Stimulated activated naive CD8-positive, alpha-beta T cell treated with anti-CD3 and anti-CD28 coated beads, Interleukin-15, amount 100 ng/mL, for 72 hours (primary cell): ENCODE results near the gene NCF1.
"Not testable (repeated sequence)": the region's sequence is repeated elsewhere in the genome, so short reads cannot be mapped to it uniquely, and the experiment has no call there.

Experiments
- ATAC-seq: fragments of 150-1000 bp; cut with Tn5 transposase; 2 replicates; pipeline ENCODE4 v1.10.0; 2021; ENCODE audit warnings: mild to moderate bottlenecking, moderate library complexity
- DNase-seq, 2 donors: peaks; one replicate each; pipeline ENCODE4 v3.0.0; 2021 to 2022
- H3K27ac Mint-ChIP-seq, 2 donors: one replicate each; pipeline ENCODE4 v1.8.0; 2022; ENCODE audit warnings: mild to moderate bottlenecking in 2 of 2, mixed read lengths in 2 of 2, moderate library complexity in 2 of 2
- H3K27me3 Mint-ChIP-seq: one replicate; pipeline ENCODE4 v1.8.0; 2022; ENCODE audit warnings: mixed read lengths
- H3K4me1 Mint-ChIP-seq: one replicate; pipeline ENCODE4 v1.8.0; 2022; ENCODE audit warnings: mild to moderate bottlenecking, mixed read lengths
- H3K4me3 Mint-ChIP-seq, 2 donors: one replicate each; pipeline ENCODE4 v1.8.0; 2022; ENCODE audit warnings: mild to moderate bottlenecking in 2 of 2, mixed read lengths in 2 of 2, moderate library complexity in 1 of 2
- H3K9me3 Mint-ChIP-seq, 2 donors: one replicate each; pipeline ENCODE4 v1.8.0; 2022; ENCODE audit warnings: mixed read lengths in 2 of 2

Gene NCF1

GRCh38 chr7:74770062-74770461 lies 3.7 kb upstream of the NCF1 start:
- H3K9me3 Mint-ChIP-seq, H3K27me3 Mint-ChIP-seq, H3K4me3 Mint-ChIP-seq, DNase-seq, ATAC-seq, H3K27ac Mint-ChIP-seq, H3K4me1 Mint-ChIP-seq: not testable (repeated sequence)

GRCh38 chr7:74772093-74772492 lies 1.7 kb upstream of the NCF1 start:
- H3K9me3 Mint-ChIP-seq, H3K27me3 Mint-ChIP-seq, H3K4me3 Mint-ChIP-seq, ATAC-seq, H3K4me1 Mint-ChIP-seq, H3K27ac Mint-ChIP-seq, DNase-seq: not testable (repeated sequence)

- H3K27ac Mint-ChIP-seq: not testable (repeated sequence)
Observed at GRCh38 chr7:74775111-74775510, 1.3 kb downstream of the NCF1 start.

DNA sequence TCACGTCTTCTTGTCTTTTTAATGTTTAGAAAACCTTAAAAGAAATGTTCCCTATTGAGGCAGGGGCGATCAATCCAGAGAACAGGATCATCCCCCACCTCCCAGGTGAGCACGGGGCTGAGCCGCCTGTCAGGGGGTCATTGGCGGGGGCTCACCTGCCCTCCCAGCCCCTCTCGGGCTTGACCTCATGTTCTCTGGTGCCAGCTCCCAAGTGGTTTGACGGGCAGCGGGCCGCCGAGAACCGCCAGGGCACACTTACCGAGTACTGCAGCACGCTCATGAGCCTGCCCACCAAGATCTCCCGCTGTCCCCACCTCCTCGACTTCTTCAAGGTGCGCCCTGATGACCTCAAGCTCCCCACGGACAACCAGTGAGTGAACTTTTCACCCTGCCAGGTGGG lies 5.2 kb downstream of the NCF1 start:
- not testable (repeated sequence) for H3K27me3 Mint-ChIP-seq, ATAC-seq

More at GRCh38 chr7:74775111-74775510, 1.3 kb downstream of the NCF1 start:
- H3K9me3 Mint-ChIP-seq, DNase-seq, H3K4me3 Mint-ChIP-seq, H3K4me1 Mint-ChIP-seq, H3K27me3 Mint-ChIP-seq, ATAC-seq: not testable (repeated sequence)

GRCh38 chr7:74781746-74782145 lies 7.9 kb downstream of the NCF1 start:
- ATAC-seq: not testable (repeated sequence)

More for the DNA sequence above, 5.2 kb downstream of the NCF1 start:
- H3K4me3 Mint-ChIP-seq, DNase-seq, H3K4me1 Mint-ChIP-seq, H3K27ac Mint-ChIP-seq, H3K9me3 Mint-ChIP-seq: not testable (repeated sequence)

DNA sequence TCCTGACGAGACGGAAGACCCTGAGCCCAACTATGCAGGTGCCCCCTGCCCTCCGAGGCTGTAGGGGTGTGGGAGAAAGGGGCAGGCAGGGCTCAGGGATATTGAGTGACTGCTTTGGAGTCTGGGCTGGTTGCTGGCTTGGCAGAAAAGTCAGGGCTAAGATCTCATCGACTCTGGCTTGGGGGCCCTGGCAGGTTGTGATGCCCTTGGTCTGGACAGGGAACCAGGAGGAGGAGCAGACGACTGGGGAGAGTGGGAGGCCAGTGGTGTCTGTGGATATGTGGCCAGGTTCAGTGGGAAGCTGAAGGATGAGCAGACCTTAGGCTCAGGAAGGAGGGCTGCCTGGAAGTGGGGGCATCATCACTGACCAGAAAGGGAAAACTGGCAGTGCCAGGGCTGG lies 9.8 kb downstream of the NCF1 start:
- H3K9me3 Mint-ChIP-seq, DNase-seq, H3K27me3 Mint-ChIP-seq, H3K4me1 Mint-ChIP-seq, H3K27ac Mint-ChIP-seq, ATAC-seq, H3K4me3 Mint-ChIP-seq: not testable (repeated sequence)

More at GRCh38 chr7:74781746-74782145, 7.9 kb downstream of the NCF1 start:
- not testable (repeated sequence) for H3K4me3 Mint-ChIP-seq, DNase-seq, H3K27me3 Mint-ChIP-seq, H3K27ac Mint-ChIP-seq, H3K4me1 Mint-ChIP-seq, H3K9me3 Mint-ChIP-seq

DNA sequence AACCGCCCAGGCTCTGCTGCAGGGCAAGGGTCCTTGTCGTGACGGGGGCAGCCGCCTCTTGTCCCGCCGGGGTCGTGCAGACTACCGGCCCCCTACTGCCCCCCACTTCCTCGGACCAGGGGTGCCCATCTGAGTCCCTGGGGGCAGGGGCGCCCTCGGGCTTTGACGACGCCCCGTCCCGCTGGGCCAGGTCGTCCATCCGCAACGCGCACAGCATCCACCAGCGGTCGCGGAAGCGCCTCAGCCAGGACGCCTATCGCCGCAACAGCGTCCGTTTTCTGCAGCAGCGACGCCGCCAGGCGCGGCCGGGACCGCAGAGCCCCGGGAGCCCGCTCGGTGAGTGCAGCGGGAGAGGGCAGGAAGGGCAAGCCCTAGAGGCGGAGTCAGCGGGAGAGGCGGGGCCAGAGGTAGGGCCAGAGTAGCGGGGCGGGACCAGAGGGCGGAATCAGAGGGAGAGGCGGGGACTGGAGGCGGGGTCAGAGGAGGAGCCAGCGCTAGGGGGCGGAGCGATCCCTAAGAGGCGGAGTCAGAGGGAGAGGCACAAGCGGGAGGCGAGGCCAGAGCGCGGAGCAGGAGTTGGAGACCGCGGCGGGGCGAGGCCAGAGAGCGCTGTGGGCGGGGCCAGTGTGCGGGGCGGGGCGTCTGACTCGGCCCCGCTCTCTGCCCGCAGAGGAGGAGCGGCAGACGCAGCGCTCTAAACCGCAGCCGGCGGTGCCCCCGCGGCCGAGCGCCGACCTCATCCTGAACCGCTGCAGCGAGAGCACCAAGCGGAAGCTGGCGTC lies 14.7 kb downstream of the NCF1 start:
- not testable (repeated sequence) for H3K9me3 Mint-ChIP-seq, H3K27me3 Mint-ChIP-seq, H3K4me1 Mint-ChIP-seq, H3K27ac Mint-ChIP-seq
- DNase-seq: peak; percentile 97 to 99
- peak; percentile 92 for ATAC-seq
- peak overlapping the region in 1 of 2 donors; percentile 19 for H3K4me3 Mint-ChIP-seq

DNA sequence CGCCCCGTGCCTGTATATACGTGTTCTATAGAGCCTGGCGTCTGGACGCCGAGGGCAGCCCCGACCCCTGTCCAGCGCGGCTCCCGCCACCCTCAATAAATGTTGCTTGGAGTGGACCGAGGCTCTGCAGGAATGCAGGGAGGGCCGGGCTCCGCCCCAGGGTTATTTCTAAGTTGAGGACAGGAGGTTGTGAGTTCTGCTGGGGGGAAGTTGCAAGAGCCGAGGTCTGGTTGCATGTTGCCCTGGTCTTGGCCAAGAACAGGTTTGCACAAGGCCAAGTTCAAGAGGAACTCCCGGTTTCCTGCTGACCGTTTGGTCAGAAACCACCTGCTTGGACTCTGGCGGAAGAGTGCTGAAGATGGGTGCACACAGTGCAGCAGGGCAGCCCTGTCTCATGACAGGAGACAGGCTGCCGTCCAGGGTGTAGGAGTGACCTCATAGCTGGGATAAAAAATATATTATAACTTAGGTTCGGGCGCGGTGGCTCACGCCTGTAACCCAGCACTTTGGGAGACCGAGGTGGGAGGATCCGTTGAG lies 15.5 kb downstream of the NCF1 start:
- not testable (repeated sequence) for H3K27me3 Mint-ChIP-seq, DNase-seq, H3K27ac Mint-ChIP-seq, H3K9me3 Mint-ChIP-seq, H3K4me3 Mint-ChIP-seq, H3K4me1 Mint-ChIP-seq
- ATAC-seq: peak; percentile 11

DNA sequence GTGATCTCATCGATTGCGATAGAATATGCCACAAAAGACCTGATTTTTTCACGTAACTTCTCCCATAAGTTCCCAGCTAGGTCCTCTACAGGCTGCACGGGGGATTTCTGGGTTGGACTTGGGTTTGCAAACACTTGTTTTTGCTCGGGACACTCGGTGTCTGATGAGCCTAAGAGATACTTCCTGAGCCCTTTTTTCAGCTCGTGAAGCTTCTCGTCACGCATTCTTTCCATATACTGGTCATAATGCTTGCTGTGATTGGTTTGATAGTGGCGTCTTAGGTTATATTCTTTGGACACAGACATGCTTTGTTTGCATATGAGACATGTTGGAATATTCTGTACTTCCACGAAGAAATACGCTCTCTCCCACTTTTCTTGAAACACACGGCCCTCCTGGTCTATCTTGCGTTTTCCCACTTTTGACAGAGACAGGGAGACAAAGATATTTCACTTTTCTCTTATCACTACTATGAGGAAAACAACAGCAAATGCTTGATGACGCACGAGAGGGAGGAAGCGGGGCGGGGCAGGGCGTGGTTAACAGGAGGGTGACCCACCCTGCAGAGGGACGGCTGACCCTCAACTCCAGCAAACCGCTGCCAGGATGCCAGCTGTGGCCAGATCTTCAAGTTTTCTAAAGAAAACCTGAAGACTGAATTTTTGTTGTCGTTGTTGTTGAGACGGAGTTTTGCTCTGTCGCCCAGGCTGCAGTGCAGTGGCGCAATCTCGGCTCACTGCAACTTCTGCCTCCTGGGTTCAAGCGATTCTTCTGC lies 24.2 kb downstream of the NCF1 start:
- H3K4me1 Mint-ChIP-seq, H3K9me3 Mint-ChIP-seq, H3K27ac Mint-ChIP-seq, H3K27me3 Mint-ChIP-seq, H3K4me3 Mint-ChIP-seq, DNase-seq: not testable (repeated sequence)
- ATAC-seq: peak; percentile 13

DNA sequence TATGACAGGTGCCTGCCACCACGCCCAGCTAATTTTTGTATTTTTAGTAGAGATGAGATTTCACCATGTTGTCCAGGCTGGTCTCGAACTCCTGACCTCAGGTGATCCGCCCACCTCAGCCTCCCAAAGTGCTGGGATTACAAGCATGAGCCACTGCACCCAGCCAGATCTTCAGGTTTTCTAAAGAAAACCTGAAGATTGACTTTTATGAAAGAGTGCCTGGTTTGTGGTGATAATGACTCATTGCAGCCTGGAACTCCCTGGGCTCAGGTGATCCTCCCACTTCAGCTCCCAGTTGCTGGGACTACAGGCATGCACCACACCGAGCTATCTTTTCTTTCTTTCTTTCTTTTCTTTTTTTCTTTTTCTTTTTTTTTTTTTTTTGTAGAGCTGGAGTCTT lies 24.8 kb downstream of the NCF1 start:
- H3K27me3 Mint-ChIP-seq, H3K27ac Mint-ChIP-seq, H3K9me3 Mint-ChIP-seq, H3K4me3 Mint-ChIP-seq, DNase-seq, H3K4me1 Mint-ChIP-seq: not testable (repeated sequence)
- ATAC-seq: peak; percentile 31

DNA sequence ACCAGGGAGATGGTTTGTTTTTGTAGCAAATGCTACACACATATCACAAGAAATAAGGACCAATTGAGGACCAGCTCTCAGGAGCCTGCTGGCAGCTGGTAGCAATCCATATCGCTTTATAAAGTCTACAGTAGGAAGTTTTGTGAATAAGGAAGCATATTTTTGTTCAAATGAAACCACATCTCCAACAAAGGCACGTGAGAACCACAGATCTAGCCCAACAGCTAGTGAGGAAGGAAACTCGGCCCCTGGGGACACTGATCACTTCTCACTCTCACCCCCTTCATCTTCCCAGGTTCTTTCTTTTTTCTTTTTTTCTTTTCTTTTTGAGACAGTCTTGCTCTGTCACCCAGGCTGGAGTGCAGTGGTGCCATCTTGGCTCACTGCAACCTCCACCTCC lies 42.1 kb downstream of the NCF1 start:
- not testable (repeated sequence) for DNase-seq, H3K9me3 Mint-ChIP-seq, H3K27ac Mint-ChIP-seq, ATAC-seq, H3K4me3 Mint-ChIP-seq, H3K27me3 Mint-ChIP-seq, H3K4me1 Mint-ChIP-seq

DNA sequence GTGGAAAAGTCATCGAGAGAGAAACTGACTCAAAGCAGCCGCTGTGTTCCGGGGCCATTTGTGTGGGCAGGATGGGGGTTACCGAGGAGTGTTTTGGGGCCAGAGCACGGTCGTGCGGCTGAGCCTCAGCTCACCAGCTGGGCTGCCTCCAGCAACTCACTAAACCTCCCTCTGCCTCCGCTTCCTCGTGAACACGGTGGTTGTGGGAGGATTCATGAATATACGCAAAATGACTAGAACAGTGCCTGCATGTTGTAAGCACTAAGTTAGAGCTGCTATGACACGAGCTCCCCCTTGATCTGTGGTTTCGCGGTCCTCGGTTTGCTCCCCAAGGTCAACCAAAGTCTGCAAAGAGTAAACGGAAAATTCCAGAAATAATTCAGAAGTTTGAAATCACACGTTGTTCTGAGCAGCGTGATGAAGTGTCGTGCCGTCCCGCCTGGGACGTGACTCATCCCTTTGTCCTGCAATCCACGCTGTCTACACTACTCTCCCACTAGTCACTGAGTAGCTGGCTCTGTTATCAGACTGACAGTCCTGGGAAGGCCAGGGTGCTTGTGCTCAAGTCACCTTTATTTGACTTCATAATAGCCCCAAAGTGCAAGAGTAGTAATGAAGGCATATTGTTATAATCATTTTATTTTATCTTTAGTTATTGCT lies 46.5 kb downstream of the NCF1 start:
- H3K4me3 Mint-ChIP-seq, DNase-seq, H3K27me3 Mint-ChIP-seq, H3K27ac Mint-ChIP-seq, H3K4me1 Mint-ChIP-seq, H3K9me3 Mint-ChIP-seq: not testable (repeated sequence)
- ATAC-seq: peak; percentile 37

- H3K27me3 Mint-ChIP-seq, DNase-seq, H3K4me1 Mint-ChIP-seq, H3K4me3 Mint-ChIP-seq, ATAC-seq, H3K27ac Mint-ChIP-seq, H3K9me3 Mint-ChIP-seq: not testable (repeated sequence)
Observed at GRCh38 chr7:74821259-74821658, 47.4 kb downstream of the NCF1 start.

GRCh38 chr7:74829959-74830358 lies 56.1 kb downstream of the NCF1 start:
- not testable (repeated sequence) for ATAC-seq, H3K4me1 Mint-ChIP-seq, DNase-seq, H3K9me3 Mint-ChIP-seq, H3K27ac Mint-ChIP-seq, H3K4me3 Mint-ChIP-seq, H3K27me3 Mint-ChIP-seq

DNA sequence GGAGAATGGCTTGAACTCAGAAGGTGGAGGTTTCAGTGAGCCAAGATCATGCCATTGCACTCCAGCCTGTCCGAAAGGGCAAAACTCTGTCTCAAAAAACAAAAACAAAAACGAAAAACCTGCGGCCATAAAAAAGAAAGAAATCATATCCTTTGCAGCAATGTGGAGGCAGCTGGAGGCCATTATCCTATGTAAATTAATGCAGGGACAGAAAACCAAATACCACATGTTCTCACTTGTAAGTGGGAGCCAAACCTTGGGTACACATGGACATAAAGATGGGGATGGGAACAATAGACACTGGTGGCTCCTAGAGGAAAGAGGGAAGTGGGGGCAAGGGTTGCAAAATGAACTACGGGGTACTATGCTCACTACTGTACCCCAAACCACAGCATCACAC lies 56.6 kb downstream of the NCF1 start:
- not testable (repeated sequence) for H3K27ac Mint-ChIP-seq

More for the DNA sequence above, 56.6 kb downstream of the NCF1 start:
- not testable (repeated sequence) for H3K27me3 Mint-ChIP-seq, DNase-seq, H3K9me3 Mint-ChIP-seq, H3K4me3 Mint-ChIP-seq, ATAC-seq, H3K4me1 Mint-ChIP-seq
